ENCODE data around the gene TBX3.

The TBX3 gene

DNA sequence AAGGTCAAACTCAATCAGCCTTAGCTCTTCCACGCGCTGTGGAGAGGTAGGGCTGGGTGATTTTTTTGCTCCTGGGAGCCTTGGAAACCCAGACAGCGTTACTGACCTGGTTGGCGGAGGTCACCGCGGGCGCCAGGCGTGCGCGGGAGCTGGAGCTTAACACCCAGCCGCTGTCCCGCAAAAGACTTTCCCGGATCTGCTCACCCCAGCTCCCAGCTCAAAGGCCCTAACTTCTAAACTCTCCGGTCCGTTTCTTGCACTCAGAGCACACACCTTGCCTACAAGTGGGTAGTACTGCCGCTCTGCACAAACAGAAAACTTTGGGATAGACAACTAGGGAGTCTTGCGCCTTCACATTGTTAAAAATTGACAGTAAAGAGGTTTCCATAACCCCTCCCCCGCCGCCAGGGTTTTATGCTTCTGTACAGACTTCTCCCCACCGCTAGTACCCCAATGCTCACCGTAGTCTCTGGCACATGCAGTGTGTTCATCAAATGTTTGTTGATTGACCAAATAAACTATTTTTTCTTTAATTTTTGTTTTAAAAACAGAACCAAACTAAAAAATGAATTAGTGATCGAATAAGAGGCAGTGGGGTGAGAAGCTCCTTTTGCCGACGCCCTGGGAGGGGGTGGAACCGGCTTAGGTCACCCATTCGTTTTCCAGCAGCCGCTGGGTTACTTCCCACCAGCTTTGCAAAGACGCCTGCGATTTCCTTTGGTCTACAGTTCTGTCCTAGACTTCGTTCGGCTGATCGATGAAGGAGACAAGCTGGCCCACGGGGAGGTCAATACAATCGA, 12.7 kb upstream of the TBX3 start:
- no peak for DNase-seq

DNA sequence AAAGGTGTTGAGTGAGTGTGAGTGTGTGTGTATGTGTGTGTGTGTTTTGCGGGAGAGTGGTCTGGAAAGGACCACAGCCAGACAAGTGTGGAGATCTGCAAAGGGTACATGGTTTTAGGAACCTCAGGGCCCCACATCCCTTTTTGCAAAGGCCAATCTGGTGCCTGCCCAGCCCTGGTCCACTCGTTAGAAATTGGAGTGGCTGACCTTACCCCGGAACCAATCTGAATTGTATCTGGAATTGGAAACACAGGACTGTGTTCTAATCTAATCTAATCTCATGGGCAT, 11.3 kb upstream of the TBX3 start:
- DNase-seq, result no peak

GRCh38 chr12:114694436-114695304, 10.7 kb upstream of the TBX3 start:
- no peak for DNase-seq

GRCh38 chr12:114693532-114693931, 9.6 kb upstream of the TBX3 start:
- DNase-seq, result no peak

GRCh38 chr12:114693059-114693531, 9.1 kb upstream of the TBX3 start:
- DNase-seq, result no peak

- no peak for DNase-seq
These were observed 8.4 kb upstream of the TBX3 start for GRCh38 chr12:114692186-114693058.

DNA sequence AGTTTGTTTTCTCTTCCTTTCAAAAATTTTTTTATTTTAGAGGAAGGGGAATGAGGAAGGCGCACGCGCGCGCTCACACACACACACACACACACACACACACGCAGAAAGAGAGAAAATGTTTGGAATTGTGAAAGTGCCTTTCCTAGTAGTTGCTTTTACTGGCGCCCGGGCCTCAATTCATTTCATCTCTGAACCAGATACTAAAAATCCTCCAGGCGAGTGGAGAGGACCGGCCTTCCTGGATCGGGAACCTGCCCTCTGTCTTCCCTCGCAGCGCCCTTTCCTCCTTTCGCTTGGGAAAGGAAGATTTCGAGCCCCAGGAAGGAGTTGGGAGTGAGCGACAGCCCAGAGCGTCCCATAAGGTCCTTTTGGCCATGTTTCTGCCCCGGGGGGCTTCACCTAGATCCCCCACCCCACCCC, 7.8 kb upstream of the TBX3 start:
- no peak for DNase-seq

DNA sequence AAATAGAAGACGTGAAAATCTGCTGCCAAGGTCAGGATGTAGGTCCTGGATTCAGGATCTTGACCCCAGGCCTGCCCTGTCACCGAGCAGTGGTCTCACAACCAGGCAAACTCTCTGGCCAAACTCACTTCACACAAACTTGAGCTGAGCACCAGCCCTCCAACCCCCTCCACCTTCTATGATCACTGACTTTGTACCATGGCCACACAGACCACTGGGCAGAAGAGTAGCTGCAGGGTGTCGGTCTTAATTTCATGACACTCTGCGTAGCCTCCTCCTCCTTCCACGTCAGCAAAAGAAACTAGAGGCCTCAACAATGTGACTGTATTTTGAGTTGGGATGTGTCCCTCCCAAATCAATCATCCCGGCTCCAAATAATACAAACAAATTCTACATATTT, 7.2 kb upstream of the TBX3 start:
- DNase-seq, result no peak

DNA sequence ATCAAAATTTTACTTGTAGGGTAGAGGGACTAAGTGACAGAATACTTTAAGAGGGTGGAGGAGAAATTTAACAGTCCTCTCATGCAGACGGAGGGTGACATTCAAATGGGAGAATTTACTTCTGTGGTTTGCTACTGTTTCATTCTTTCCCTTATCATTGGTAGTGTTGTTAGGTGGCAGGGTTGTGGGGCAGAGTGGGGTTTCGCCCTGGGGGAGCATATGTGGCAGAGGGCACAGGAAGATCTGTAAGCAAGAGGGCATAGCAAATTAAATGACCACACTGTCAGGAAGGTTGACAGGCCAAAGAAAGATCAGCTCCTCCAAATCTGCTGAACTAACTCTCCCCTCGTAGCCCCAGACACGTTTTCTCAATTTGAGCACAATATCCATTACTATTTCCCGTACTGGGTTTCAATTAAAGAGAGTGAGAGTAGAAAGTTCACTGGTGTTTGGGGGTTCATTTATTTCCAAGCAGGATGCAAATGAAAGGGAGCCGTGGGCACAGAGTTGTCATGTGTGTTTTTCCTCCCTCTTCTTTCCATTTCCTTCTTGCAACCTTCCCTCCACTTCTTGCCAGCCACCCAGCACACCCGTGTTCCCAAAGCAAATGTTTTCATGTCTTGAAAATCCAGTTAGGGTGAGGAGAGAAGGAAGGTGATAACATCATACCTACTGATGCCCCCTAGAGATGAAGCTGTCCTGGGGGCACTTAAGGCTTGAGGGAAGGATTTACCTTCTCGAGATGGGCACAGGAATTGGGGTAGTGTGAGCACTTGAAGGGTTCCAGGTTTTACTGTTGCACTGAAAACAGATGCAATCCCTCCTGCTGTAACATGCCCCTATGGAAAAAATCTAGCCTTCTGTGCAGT, 6.5 kb upstream of the TBX3 start:
- no peak for DNase-seq

GRCh38 chr12:114689075-114689994, 5.4 kb upstream of the TBX3 start:
- DNase-seq, result no peak

GRCh38 chr12:114688256-114688845, 4.4 kb upstream of the TBX3 start:
- DNase-seq, result no peak

GRCh38 chr12:114687802-114688201, 3.8 kb upstream of the TBX3 start:
- no peak for DNase-seq

DNA sequence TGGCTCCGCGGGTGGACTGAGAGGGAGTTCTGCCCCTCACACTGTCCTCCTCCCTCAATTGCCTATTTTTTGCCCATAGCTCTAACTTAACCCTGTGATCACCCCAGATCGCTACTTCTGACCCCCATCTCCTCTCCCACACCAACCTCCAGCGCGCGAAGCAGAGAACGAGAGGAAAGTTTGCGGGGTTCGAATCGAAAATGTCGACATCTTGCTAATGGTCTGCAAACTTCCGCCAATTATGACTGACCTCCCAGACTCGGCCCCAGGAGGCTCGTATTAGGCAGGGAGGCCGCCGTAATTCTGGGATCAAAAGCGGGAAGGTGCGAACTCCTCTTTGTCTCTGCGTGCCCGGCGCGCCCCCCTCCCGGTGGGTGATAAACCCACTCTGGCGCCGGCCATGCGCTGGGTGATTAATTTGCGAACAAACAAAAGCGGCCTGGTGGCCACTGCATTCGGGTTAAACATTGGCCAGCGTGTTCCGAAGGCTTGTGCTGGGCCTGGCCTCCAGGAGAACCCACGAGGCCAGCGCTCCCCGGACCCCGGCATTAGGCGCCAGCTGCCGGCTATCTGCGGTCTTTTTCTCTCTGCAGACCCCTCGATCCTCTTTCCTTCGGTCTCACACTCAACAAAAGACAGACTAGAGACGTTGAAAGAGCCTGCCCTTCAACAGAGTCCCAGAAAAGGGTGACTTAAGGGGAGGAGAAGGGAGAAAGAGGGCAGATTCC, 3.0 kb upstream of the TBX3 start:
- DNase-seq, result no peak

DNA sequence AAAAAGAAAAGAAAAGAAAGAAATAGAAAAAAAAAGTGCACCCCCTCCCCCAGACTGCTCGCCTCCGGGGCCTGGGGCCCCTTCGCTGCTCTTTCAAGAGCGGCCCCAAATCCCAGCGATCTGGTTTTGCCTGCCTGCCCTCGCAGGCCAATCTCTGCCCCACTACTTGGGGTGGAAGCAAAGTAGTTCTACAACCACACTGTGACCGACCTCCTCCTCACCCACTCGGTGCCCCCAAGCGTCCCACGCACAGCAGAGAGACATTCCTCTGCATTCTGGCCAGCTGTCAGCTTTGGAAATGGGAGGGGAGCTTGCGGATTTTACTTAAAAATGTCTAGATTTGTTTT, 2.4 kb upstream of the TBX3 start:
- no peak for DNase-seq

GRCh38 chr12:114685869-114686268, 1.9 kb upstream of the TBX3 start:
- DNase-seq, result no peak

- no peak for DNase-seq
These were observed 1.4 kb upstream of the TBX3 start for GRCh38 chr12:114685320-114685781.

DNA sequence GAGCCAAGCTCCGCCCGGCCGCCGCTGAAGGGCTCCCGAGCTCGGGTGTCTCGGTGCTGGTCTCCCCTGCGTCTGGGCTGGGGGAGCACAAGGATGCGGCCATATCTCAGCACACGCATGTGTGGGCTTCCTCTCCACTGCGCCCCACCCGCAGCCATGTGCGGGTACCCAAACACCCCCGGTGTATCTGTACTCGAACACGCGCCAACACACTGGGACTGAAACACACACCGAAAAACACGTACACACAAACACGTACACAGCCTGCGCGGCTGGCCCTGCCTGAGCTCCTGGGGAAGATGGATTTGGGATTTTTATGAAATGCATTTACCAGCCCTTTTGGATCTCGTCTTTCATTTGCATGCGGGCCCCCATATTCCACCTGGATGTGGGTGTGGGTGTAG, 897 bp upstream of the TBX3 start:
- DNase-seq, result no peak

- no peak for DNase-seq
These were observed 272 bp downstream of the TBX3 start for GRCh38 chr12:114683709-114684097.

- DNase-seq, result no peak
These were observed 928 bp downstream of the TBX3 start for GRCh38 chr12:114682785-114683708.

Data from CD4-positive, alpha-beta T cell treated with Interleukin-1 beta for 1 hour (primary cell).